GM12878 (cell line): Measurements from ENCODE around the gene VPS29. TPM values are rescaled to one million over a fixed set of nuclear protein-coding genes. Genes with fewer than 3 reads are reported as not detected.

Experiments
- ATAC-seq: fragments of 200-7000 bp; cut with Tn5 transposase; 3 replicates; pipeline ENCODE4 v1.9.1; 2020; ENCODE audit warnings: mild to moderate bottlenecking, moderate library complexity
- BruUV-seq: library from RNA; stranded (reverse); fragments of 400-500 nt; replicated peaks from 2 replicates; lab custom pipeline; 2021; lab: Mats Ljungman, UMichigan
- CTCF ChIA-PET: fragments of 300-600 bp; sonication (Branson Sonifier 250); formaldehyde crosslinking; extraction: SDS; loops from one replicate; lab custom pipeline; 2021; ENCODE audit warnings: inconsistent platforms; lab: Yijun Ruan, JAX
- POLR2A ChIA-PET: fragments of 350-600 bp; formaldehyde crosslinking; extraction: SDS; loops from one replicate; lab custom pipeline; 2021; ENCODE audit warnings: inconsistent platforms; lab: Charles Lee
- RAD21 ChIA-PET: fragments of 300-600 bp; sonication (Branson Sonifier 250); formaldehyde crosslinking; loops from one replicate; lab custom pipeline; 2023; ENCODE audit warnings: antibody characterized with exemption; ENCODE audit not compliant: unreplicated experiment; lab: Charles Lee
- SMC1A ChIA-PET: fragments of 300-600 bp; sonication (Branson Sonifier 250); formaldehyde crosslinking; loops from one replicate; lab custom pipeline; 2023; ENCODE audit not compliant: unreplicated experiment, uncharacterized antibody; lab: Charles Lee
- DNase-seq: peaks from one replicate; pipeline ENCODE4 v3.0.0-alpha.2; 2011; ENCODE audit warnings: low read depth, low spot score
- FAIRE-seq: peaks from 3 replicates; lab custom pipeline; 2011; peaks lifted over from hg19 to GRCh38; lab: Jason Lieb, UNC
- H2AFZ ChIP-seq: 2 replicates; pipeline ENCODE4 v1.6.0; 2011; ENCODE audit warnings: low read depth, low read length, control low read depth; ENCODE audit not compliant: control insufficient read depth
- H3K27ac ChIP-seq: 2 replicates; pipeline ENCODE4 v1.5.1; 2011; ENCODE audit warnings: control low read depth; ENCODE audit not compliant: control insufficient read depth, insufficient read depth
- H3K27me3 ChIP-seq, 2 experiments: replicated peaks in 1 of 2; 2 replicates each; pipeline versions ENCODE4 v1.6.0 to v1.6.1; 2011; ENCODE audit warnings: low read length in 1 of 2; ENCODE audit not compliant: control insufficient read depth in 2 of 2, insufficient read depth in 2 of 2
- H3K36me3 ChIP-seq, 2 experiments: 2 replicates each; pipeline ENCODE4 v1.5.1; 2011; ENCODE audit warnings: low read length in 1 of 2; ENCODE audit not compliant: control insufficient read depth in 2 of 2, insufficient read depth in 2 of 2
- H3K4me1 ChIP-seq: 2 replicates; pipeline ENCODE4 v1.6.1; 2011; ENCODE audit warnings: mild to moderate bottlenecking, low read length, moderate library complexity, mixed read lengths; ENCODE audit not compliant: control insufficient read depth, insufficient read depth
- H3K4me2 ChIP-seq: 2 replicates; pipeline ENCODE4 v1.6.0; 2011; ENCODE audit warnings: control low read depth; ENCODE audit not compliant: control insufficient read depth, insufficient read depth
- H3K4me3 ChIP-seq: fragments of 200-600 bp; sonication (generic); 2 replicates; pipeline ENCODE4 v1.5.1; 2016
- H3K79me2 ChIP-seq: 2 replicates; pipeline ENCODE4 v1.6.0; 2011; ENCODE audit warnings: low read length; ENCODE audit not compliant: control insufficient read depth, insufficient read depth
- H3K9ac ChIP-seq: 2 replicates; pipeline ENCODE4 v1.8.0; 2011; ENCODE audit warnings: low read length, control low read depth, mixed read lengths; ENCODE audit not compliant: control insufficient read depth, insufficient read depth
- H3K9me3 ChIP-seq: replicated peaks from 3 replicates; pipeline ENCODE4 v1.5.1; 2011; ENCODE audit warnings: mild to moderate bottlenecking, low read length; ENCODE audit not compliant: control insufficient read depth, insufficient read depth
- H4K20me1 ChIP-seq: 2 replicates; pipeline ENCODE4 v1.6.0; 2011; ENCODE audit not compliant: control insufficient read depth, insufficient read depth
- CBX3 ChIP-seq: fragments of 200-600 bp; sonication (generic); IDR thresholded peaks from 2 replicates; pipeline ENCODE4 v1.6.1; 2016; ENCODE audit warnings: low read depth, borderline replicate concordance
- IKZF2 ChIP-seq, 2 experiments: fragments of 450-650 bp; IDR thresholded peaks; 2 replicates each; pipeline ENCODE4 v1.6.1; 2017; ENCODE audit warnings: mild to moderate bottlenecking in 2 of 2, moderate library complexity in 2 of 2
- JUNB ChIP-seq: IDR thresholded peaks from 2 replicates; pipeline ENCODE4 v1.6.1; 2016; ENCODE audit warnings: antibody characterized with exemption, mild to moderate bottlenecking
- NFIC ChIP-seq: IDR thresholded peaks from 2 replicates; pipeline ENCODE4 v1.6.1; 2012; ENCODE audit warnings: low read depth, mild to moderate bottlenecking, inconsistent platforms, low read length, moderate library complexity
- PKNOX1 ChIP-seq: fragments of 450-650 bp; IDR thresholded peaks from 2 replicates; pipeline ENCODE4 v1.6.1; 2016; ENCODE audit warnings: mild to moderate bottlenecking
- RELB ChIP-seq: fragments of 450-650 bp; IDR thresholded peaks from 2 replicates; pipeline ENCODE4 v1.6.1; 2017; ENCODE audit warnings: low read depth, mild to moderate bottlenecking, moderate library complexity
- WGBS: methylation state at CpG from one replicate; pipeline ENCODE4 v1.1.6; 2016; ENCODE audit warnings: low lambda C conversion rate; ENCODE audit not compliant: insufficient replicate concordance, insufficient coverage; ENCODE audit errors: missing lambda C conversion rate; 5-methylcytosine and 5-hydroxymethylcytosine counted together
- in situ Hi-C: fragments of 300-500 bp; cut with MboI; formaldehyde crosslinking; loops from 9 replicates; pipeline ENCODE4 v1.14.3; 2018; ENCODE audit warnings: mixed read lengths
- intact Hi-C: fragments of 100-400 bp; cut with micrococcal nuclease; formaldehyde crosslinking; loops from one replicate; pipeline ENCODE4 v1.14.2; 2022; ENCODE audit not compliant: unreplicated experiment
- polyA plus RNA-seq, 11 experiments: library from polyadenylated mRNA; depleted of rRNA in 4 of 11; unstranded in 6 of 11; stranded (reverse) in 5 of 11; fragments of >200 nt; fragmentation: Nextera tagmentation in 4 of 11; fragmentation: Illumina TruSeq in 1 of 11; extraction: Ambion mirVana in 4 of 11; extraction: Trizol in 1 of 11; gene quantifications; 1 replicate in 1 of 11; 2 replicates in 10 of 11; pipeline versions ENCODE4 v1.2.1 to v1.2.3, GENCODE V29; 2011 to 2016; ENCODE audit warnings: inconsistent platforms in 2 of 11, missing spikeins in 2 of 11, low read depth in 1 of 11
- total RNA-seq, 4 experiments: library from RNA; depleted of rRNA in 3 of 4; stranded (reverse); fragments of >200 nt in 3 of 4; fragmentation: Illumina TruSeq in 1 of 4; extraction: Trizol in 1 of 4; gene quantifications; 2 replicates each; pipeline versions ENCODE4 v1.2.1 to v1.2.3, GENCODE V29; 2013 to 2021
- TF ChIP-seq, protein P1 (sequence below): IDR thresholded peaks from 2 replicates; pipeline ENCODE4 v1.6.1; 2012; ENCODE audit warnings: low read length, inconsistent platforms

The VPS29 gene
- total and polyA plus RNA-seq, 10 of the 15 experiments (the other 5 are each of a cell fraction or from before 2014, with no cell fraction given) = 65.3 to 405 (median 206) TPM

DNA sequence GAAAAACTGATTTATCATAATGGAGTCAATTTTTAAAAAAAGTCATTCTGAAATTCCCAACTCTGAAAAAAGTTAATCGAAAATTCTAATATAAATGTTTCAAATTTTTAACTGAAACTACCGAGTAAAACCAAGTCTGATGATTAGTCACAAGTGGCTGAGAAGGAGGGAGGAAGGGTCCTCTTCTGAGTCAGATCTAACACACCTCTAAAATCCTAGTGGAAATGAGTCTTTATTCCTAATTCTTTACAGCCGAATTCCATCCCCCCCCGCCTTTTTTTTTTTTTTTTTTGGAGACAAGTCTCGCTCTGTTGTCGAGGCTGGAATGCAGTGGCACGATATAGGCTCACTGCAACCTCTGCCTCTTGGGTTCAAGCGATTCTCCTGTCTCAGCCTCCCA lies 38.1 kb upstream of the VPS29 start:
- Histone ChIP-seq H3K27ac (no peak overlapping the region), H3K36me3 (peaks cover 7 to 37% of the 10 kb centered on the region in 2 experiments)
- TF ChIP-seq CBX3 = no peak
- TF ChIP-seq, protein P1, sequence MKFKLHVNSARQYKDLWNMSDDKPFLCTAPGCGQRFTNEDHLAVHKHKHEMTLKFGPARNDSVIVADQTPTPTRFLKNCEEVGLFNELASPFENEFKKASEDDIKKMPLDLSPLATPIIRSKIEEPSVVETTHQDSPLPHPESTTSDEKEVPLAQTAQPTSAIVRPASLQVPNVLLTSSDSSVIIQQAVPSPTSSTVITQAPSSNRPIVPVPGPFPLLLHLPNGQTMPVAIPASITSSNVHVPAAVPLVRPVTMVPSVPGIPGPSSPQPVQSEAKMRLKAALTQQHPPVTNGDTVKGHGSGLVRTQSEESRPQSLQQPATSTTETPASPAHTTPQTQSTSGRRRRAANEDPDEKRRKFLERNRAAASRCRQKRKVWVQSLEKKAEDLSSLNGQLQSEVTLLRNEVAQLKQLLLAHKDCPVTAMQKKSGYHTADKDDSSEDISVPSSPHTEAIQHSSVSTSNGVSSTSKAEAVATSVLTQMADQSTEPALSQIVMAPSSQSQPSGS = 0 out of 2 replicates have a peak, but pooled peaks have one; percentile 28
- peak; percentile 46 for TF ChIP-seq NFIC
- TF ChIP-seq IKZF2 (IDR thresholded peaks at IDR 0.05) = peak; percentile 46 to 50; a peak in 2 of 4 replicates
- peak; percentile 57 for TF ChIP-seq JUNB
- TF ChIP-seq RELB = 0 out of 2 replicates have a peak, but pooled peaks have one; percentile 23
- no peak for TF ChIP-seq PKNOX1
- TF ChIP-seq, all 136 proteins: peak for 5
- ChIA-PET CTCF (interaction anchor here (1.0 to 1.6 kb wide), 5 partner anchors 8 to 108 kb away, joined by 3 to 6 read pairs (median 4); no protein-coding TSS in a partner anchor), POLR2A (interaction anchor here (0.5 to 1.2 kb wide), 5 partner anchors 9 to 250 kb away, joined by 3 to 6 read pairs (median 4); no protein-coding TSS in a partner anchor), SMC1A (interaction anchor here (0.8 to 18.4 kb wide), 9 partner anchors 9 to 60 kb away, joined by 4 to 308 read pairs (median 6); no protein-coding TSS in a partner anchor), RAD21 (interaction anchor here (0.7 to 4.6 kb wide), 7 partner anchors 9 to 71 kb away, joined by 3 to 109 read pairs (median 4); partner anchors contain the start of gene FAM216A)
- peaks cover 49% of the 10 kb centered on the region for H3K4me1 ChIP-seq
- intact Hi-C loops (no loop called here), in situ Hi-C loops (no loop called here)
- H2AFZ ChIP-seq = no peak overlapping the region
- FAIRE-seq (no peak), ATAC-seq (no peak), DNase-seq (no peak)
- no peaks in the 10 kb centered on the region for H3K9me3 ChIP-seq
- BruUV-seq = no TSS peak
- H3K79me2 ChIP-seq = peaks cover 54% of the 10 kb centered on the region
- H3K27me3 ChIP-seq = no peaks in the 10 kb centered on the region
- WGBS = 5% methylated on average over 7 of the region's 8 CpGs
- H4K20me1 ChIP-seq = no peaks in the 10 kb centered on the region
- H3K4me2 ChIP-seq = no peak overlapping the region
- H3K4me3 ChIP-seq = no peak overlapping the region
- no peak overlapping the region for H3K9ac ChIP-seq
